Measurements from ENCODE around the gene FUT3.

The FUT3 gene

DNA sequence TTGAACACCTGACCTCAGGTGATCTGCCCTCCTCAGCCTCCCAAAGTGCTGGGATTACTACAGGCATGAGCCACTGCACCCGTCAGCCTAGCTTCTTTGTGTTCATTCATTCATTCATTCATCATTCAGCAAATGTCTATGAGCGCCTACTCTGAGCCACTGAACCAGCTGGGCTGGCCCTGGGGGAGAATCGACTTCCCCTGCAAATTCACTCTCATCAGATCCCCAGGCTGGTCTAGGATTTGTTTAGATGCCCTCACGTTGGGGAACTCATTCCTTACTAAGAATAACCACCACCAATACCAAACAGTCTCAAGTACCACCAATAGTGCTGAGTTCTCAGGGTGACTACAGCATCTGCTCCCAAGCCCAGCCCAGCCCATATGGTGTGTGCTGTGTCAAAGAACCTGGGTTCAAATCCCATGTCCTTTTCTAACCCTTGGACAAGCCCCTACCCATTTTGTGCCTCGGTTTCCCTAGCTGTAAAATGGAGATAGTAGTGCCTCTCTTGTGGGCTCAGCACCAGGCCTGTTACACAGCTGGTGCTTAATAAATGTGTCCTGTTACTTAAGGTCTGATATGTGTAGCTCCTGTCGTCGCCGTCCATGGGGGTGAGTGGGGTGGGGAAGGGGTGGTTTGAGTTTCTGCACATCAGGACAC lies 29.6 kb downstream of the FUT3 start:
- peaks cover 0 to 8% (median 0%) of the 10 kb centered on the region in 4 donors for H3K4me1 ChIP-seq
- intact Hi-C loops (cut with DNase I; ENCODE audit: low total_unique reads) = no loop called here
- H3K4me3 ChIP-seq = no peak overlapping the region
- DNase-seq = no peak
- peaks cover 0 to 61% of the 10 kb centered on the region in 2 donors for H3K27me3 ChIP-seq
- TF ChIP-seq CTCF (IDR thresholded peaks at IDR 0.05) = no peak
- no peaks in the 10 kb centered on the region for H3K36me3 ChIP-seq
- H3K9me3 ChIP-seq = no peaks in the 10 kb centered on the region
- no peak overlapping the region for H3K27ac ChIP-seq

GRCh38 chr19:5820785-5821184 lies 30.5 kb downstream of the FUT3 start:
- DNase-seq = no peak
- intact Hi-C loops (cut with DNase I; ENCODE audit: low total_unique reads) = no loop called here
- Histone ChIP-seq H3K4me1 (peaks cover 0 to 6% (median 0%) of the 10 kb centered on the region in 4 donors), H3K4me3 (no peak overlapping the region), H3K36me3 (no peaks in the 10 kb centered on the region), H3K27ac (no peak overlapping the region), H3K27me3 (peaks cover 0 to 54% of the 10 kb centered on the region in 2 donors), H3K9me3 (no peaks in the 10 kb centered on the region)
- TF ChIP-seq CTCF (IDR thresholded peaks at IDR 0.05) = no peak

GRCh38 chr19:5818594-5818993 lies 32.7 kb downstream of the FUT3 start:
- Histone ChIP-seq H3K36me3 (no peaks in the 10 kb centered on the region), H3K27ac (no peak overlapping the region), H3K9me3 (no peaks in the 10 kb centered on the region), H3K4me1 (peaks cover 0 to 6% (median 0%) of the 10 kb centered on the region in 4 donors), H3K27me3 (peaks cover 0 to 53% of the 10 kb centered on the region in 2 donors), H3K4me3 (no peak overlapping the region)
- no peak for TF ChIP-seq CTCF (IDR thresholded peaks at IDR 0.05)
- intact Hi-C loops (cut with DNase I; ENCODE audit: low total_unique reads) = no loop called here
- no peak for DNase-seq

DNA sequence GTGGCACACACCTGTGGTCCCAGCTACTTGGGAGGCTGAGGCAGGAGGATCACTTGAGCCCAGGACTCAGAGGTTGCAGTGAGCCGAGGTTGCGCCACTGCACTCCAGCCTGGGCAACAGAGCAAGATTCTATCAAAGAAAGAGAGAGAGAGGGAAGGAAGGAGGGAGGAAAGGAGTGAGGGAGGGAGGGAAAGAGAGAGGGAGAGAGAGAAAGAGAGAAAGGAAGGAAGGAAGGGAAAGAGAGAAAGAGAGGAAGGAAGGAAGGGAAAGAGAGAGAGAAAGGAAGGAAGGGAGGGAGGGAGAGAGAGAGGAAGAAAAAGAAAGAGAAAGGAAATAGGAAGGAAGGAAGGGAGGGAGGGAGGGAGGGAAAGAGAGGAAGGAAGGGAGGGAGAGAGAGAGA lies 34.0 kb downstream of the FUT3 start:
- Histone ChIP-seq H3K4me3 (no peak overlapping the region), H3K4me1 (peaks cover 0 to 4% (median 0%) of the 10 kb centered on the region in 4 donors), H3K27me3 (peaks cover 0 to 53% of the 10 kb centered on the region in 2 donors), H3K27ac (no peak overlapping the region), H3K9me3 (no peaks in the 10 kb centered on the region), H3K36me3 (no peaks in the 10 kb centered on the region)
- no peak for TF ChIP-seq CTCF (IDR thresholded peaks at IDR 0.05)
- intact Hi-C loops (cut with DNase I; ENCODE audit: low total_unique reads) = no loop called here
- no peak for DNase-seq

DNA sequence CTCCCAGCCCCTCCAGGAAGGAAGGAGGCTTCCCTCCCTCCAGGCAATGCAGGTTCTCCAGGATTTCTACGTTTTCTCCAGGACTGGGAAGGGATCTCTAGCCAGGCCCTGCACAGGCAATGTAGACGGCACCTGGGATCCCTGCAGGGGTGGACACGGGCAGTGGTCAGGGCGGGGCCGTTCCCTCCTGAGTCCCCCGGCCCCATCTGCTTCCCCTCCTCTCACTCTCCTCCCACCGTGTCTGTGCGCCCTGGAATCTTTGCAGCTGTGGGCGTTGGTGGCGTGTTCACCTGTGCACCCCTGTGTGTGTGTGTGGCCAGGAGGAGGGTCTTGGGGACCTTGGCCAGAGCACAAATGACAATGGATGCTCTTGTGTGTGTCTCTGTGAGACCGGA lies 36.4 kb downstream of the FUT3 start:
- no peak overlapping the region for H3K4me3 ChIP-seq
- TF ChIP-seq CTCF (IDR thresholded peaks at IDR 0.05) = no peak
- H3K9me3 ChIP-seq = no peaks in the 10 kb centered on the region
- no peaks in the 10 kb centered on the region for H3K4me1 ChIP-seq
- H3K27me3 ChIP-seq = peaks cover 0 to 45% of the 10 kb centered on the region in 2 donors
- DNase-seq = no peak
- no peaks in the 10 kb centered on the region for H3K36me3 ChIP-seq
- no peak overlapping the region for H3K27ac ChIP-seq
- intact Hi-C loops (cut with DNase I; ENCODE audit: low total_unique reads) = no loop called here
